ENCODE data around the gene ASAP3.

ASAP3 gene

DNA sequence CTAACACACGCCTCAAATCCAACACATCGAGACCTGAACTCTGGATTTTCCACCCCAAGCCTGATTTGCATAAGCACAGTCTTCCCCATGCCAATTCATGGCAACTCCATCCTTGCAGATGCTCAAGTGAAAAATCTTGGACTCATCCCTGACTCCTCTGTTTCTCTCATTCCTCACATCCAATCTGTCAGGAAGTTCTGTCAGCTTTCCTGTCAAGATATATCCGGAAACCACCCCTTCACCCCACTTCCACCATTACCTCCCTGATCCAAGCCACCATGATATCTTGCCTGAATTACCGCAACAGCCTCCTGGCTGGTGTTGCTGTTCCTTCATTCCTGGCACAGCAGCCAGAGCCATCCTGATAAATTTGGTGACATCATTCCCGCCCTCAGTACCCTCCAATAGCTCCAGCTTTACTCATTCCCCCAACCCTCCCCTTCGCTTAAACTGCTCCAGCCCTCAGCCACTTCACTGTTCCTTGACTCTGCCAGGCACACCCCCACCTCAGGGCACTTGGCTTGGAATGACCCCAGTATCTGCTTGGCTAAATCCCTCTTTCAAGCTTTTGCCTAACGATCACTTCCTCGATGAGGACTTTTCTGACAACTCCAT, 76.9 kb downstream of the ASAP3 start:
- no peak overlapping the region for H3K4me3 ChIP-seq (ENCODE audit: low read depth, low read length)
- TF ChIP-seq, protein P1, sequence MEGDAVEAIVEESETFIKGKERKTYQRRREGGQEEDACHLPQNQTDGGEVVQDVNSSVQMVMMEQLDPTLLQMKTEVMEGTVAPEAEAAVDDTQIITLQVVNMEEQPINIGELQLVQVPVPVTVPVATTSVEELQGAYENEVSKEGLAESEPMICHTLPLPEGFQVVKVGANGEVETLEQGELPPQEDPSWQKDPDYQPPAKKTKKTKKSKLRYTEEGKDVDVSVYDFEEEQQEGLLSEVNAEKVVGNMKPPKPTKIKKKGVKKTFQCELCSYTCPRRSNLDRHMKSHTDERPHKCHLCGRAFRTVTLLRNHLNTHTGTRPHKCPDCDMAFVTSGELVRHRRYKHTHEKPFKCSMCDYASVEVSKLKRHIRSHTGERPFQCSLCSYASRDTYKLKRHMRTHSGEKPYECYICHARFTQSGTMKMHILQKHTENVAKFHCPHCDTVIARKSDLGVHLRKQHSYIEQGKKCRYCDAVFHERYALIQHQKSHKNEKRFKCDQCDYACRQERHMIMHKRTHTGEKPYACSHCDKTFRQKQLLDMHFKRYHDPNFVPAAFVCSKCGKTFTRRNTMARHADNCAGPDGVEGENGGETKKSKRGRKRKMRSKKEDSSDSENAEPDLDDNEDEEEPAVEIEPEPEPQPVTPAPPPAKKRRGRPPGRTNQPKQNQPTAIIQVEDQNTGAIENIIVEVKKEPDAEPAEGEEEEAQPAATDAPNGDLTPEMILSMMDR (IDR thresholded peaks at IDR 0.05; ENCODE audit: low read depth, low read length) = no peak

DNA sequence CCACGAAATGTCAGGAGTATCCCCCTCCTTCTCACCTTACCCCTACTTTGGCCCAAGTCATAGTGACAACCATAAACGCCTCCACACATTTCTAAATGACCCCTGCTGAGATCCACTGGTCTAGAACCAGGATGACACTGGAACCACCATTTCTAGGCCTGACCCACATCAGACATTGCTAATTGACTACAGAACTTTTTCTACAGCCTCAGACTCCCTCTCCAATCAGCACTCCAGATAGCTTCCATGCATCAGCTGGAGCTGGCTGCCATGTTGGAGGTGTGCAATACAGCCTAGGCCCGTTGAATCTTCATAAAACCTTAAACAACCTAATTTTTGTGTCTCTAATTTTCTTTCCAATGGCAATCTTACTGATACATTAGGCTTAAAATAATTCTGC, 78.0 kb downstream of the ASAP3 start:
- TF ChIP-seq, protein P1 (IDR thresholded peaks at IDR 0.05; ENCODE audit: low read depth, low read length) = no peak
- H3K4me3 ChIP-seq (ENCODE audit: low read depth, low read length) = no peak overlapping the region

DNA sequence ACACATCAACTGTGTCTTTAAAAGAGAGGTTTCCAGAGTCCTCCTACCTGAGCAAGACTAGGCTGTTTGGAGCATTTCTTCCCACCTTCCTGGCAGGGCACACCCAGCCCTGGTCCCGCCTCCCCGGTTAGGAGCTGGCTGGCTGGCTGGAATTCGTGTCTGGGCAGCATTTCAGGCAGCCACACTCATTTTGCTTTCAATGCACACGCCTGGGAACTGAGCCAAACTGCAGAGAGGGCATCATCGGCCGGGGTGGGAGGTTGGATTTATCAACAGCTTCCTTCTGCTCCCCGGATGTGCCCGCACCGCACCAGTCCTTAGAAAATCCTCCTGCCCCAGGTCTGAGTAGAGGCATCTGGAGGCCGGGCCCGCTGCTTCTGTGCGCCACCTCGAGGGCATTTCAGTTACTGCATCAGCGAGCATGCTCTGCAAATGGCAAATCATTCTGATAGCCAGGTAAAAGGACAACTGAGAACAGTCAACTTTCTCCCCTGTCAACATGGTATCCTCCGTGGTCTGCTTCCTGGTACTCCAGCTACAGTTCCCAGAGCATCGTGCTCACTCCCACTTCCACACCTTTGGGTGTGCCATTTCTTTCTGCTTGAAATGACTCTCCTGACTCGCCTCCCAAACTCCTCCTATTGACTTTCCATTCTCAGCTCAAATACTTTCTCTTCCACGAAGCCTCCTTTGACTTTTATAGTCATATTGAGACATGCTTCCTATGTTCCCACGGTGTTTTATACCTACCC, 80.1 kb downstream of the ASAP3 start:
- 0 out of 2 replicates have a peak overlapping the region, but pooled peaks have one; percentile 9 for H3K4me3 ChIP-seq (ENCODE audit: low read depth, low read length)
- TF ChIP-seq, protein P1 (IDR thresholded peaks at IDR 0.05; ENCODE audit: low read depth, low read length) = peak; percentile 94

DNA sequence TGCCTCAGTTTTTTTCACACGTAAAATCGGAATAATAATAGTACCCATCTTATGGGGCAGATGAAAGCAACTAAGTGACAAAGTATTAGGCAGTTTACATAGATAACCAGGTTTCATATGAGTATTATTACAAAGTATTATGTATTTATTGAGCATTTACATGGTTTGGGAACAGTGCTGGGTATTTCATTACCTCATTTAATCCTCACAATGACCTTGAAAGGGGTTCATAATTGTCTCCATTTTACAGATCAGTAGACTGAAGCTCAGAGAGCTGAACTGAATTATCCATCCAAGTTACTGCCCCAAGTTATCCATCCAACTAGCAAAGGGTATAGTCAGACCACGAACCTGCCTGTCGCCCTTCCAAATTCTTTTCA, 80.6 kb downstream of the ASAP3 start:
- TF ChIP-seq, protein P1 (IDR thresholded peaks at IDR 0.05; ENCODE audit: low read depth, low read length) = no peak
- no peak overlapping the region for H3K4me3 ChIP-seq (ENCODE audit: low read depth, low read length)

DNA sequence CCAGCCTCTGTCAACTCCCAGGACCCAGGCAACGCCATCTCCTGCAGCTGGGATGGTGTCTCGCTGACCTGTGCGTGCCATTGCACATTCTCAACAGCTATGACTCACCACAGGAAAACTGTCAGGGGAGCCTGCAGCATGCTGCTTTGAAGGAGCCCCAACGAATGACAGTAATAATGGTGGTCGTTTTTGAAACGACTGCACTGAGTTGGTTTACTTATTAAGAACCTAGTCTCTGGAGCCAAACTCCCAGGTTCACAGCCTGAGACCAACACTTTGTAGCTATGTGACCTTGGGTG, 81.0 kb downstream of the ASAP3 start:
- TF ChIP-seq, protein P1 (IDR thresholded peaks at IDR 0.05; ENCODE audit: low read depth, low read length) = no peak
- no peak overlapping the region for H3K4me3 ChIP-seq (ENCODE audit: low read depth, low read length)

DNA sequence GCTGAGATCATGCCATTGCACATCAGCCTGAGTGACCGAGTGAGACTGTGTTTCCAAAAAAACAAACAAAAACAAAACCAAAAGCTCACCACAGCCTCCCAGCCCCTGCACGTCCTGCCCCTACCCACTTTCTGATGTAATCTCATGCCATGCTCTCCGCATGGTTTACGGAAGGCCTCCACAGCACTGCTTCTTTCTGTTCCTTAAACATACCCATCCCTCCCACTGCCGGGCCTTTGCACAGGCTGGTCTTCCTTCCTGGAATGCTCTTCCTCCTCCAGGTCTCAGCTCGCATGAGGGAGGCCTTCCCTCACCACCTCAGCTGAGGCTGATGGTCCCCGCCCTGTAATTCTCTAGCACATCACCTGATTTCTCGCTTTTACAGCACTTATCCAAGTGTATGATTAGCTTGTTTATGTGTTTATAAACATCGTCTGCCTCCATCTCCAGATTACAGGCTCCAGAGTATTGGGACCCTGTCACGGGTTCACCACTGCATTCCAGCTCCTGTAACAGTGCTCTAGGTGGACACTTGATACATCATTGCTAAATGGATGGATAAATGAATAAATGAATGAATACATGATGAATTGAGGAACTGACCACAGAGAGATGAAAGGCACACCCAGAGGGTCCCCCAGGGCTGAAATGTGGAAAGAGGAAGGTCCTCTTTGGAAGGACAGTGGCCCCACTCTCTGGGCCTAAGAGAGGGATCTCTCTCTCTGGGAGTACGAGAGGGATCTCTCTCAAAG, 81.5 kb downstream of the ASAP3 start:
- TF ChIP-seq, protein P1 (IDR thresholded peaks at IDR 0.05; ENCODE audit: low read depth, low read length) = no peak
- H3K4me3 ChIP-seq (ENCODE audit: low read depth, low read length) = no peak overlapping the region

DNA sequence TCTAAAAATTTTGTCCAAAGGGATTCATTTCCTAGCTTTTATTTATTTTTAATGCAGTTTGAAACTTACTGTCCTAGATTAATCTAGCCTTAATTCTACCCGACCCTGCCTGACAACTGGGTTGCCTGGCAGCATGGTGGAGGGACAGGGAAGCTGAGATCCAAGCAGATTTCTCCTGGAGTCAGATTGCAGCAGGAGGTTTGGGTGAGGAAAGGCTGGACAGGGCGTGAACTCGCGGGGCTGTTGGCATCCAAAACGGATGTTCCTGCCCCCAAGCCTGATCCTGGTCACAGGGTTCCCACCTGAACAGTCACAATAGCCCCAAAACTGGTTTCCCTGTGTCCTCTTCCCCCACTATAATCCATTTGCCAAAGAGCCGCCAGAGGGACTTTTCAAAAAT, 82.7 kb downstream of the ASAP3 start:
- TF ChIP-seq, protein P1 (IDR thresholded peaks at IDR 0.05; ENCODE audit: low read depth, low read length) = no peak
- H3K4me3 ChIP-seq (ENCODE audit: low read depth, low read length) = no peak overlapping the region
